Heart right ventricle (tissue), 16 donors: ENCODE data around the gene BATF. TPM values are rescaled to one million over a fixed set of nuclear protein-coding genes. Genes with fewer than 3 reads are reported as not detected.

Experiments
- ATAC-seq, 8 donors: fragments of 200-7000 bp; cut with Tn5 transposase; one replicate each; pipeline ENCODE4 v1.9.1; 2020; ENCODE audit warnings: mild to moderate bottlenecking in 8 of 8, moderate library complexity in 8 of 8, moderate number of reproducible peaks in 1 of 8
- DNase-seq, 2 donors: peaks; one replicate each; pipeline ENCODE4 v3.0.0-alpha.2; 2020
- H3K27ac ChIP-seq, 10 donors: fragments of 200-600 bp; sonication (generic) in 2 of 10; one replicate each; pipeline versions ENCODE4 v1.5.0 to v1.8.0; 2020 to 2022; ENCODE audit warnings: mild to moderate bottlenecking in 3 of 10
- H3K27me3 ChIP-seq, 7 donors: fragments of 200-600 bp; one replicate each; pipeline ENCODE4 v1.8.0; 2021 to 2022; ENCODE audit warnings: mild to moderate bottlenecking in 2 of 7
- H3K36me3 ChIP-seq, 9 donors: fragments of 200-600 bp; sonication (generic) in 1 of 9; one replicate each; pipeline versions ENCODE4 v1.5.0 to v1.8.0; 2020 to 2022; ENCODE audit warnings: mild to moderate bottlenecking in 2 of 9
- H3K4me1 ChIP-seq, 9 donors: fragments of 200-600 bp; sonication (generic) in 1 of 9; one replicate each; pipeline versions ENCODE4 v1.5.0 to v1.8.0; 2020 to 2022; ENCODE audit warnings: mild to moderate bottlenecking in 4 of 9
- H3K4me3 ChIP-seq, 10 donors: fragments of 200-600 bp; sonication (generic) in 2 of 10; one replicate each; pipeline versions ENCODE4 v1.5.0 to v1.8.0; 2020 to 2022; ENCODE audit warnings: mild to moderate bottlenecking in 7 of 10, moderate library complexity in 2 of 10
- H3K9me3 ChIP-seq, 11 donors: fragments of 200-600 bp in 10 of 11; sonication (generic) in 2 of 11; one replicate each; pipeline versions ENCODE4 v1.5.0 to v1.8.0; 2013 to 2022; ENCODE audit warnings: mild to moderate bottlenecking in 2 of 11, control low read depth in 1 of 11, moderate library complexity in 1 of 11
- WGBS, 2 donors: extraction: QIAGEN DNeasy Blood & Tissue Kit; methylation state at CpG; one replicate each; pipeline ENCODE4 v1.1.7; 2013; ENCODE audit warnings: inconsistent platforms in 1 of 2; 5-methylcytosine and 5-hydroxymethylcytosine counted together
- intact Hi-C, 10 donors: fragments of 100-400 bp; cut with DNase I; formaldehyde crosslinking; loops; one replicate each; pipeline versions ENCODE4 v1.11.1 to v1.14.2; 2022
- polyA plus RNA-seq, 2 donors: library from polyadenylated mRNA; stranded (reverse); fragments of 200-250 nt; gene quantifications; one replicate each; pipeline ENCODE4 v1.2.3, GENCODE V29; 2013
- total RNA-seq, 10 donors: library from RNA; stranded (reverse); fragmentation: NEBNext Ultra II Directional in 3 of 10; extraction: Animal tissue kit (Norgen Biotek cat#: 25700) in 3 of 10; gene quantifications; one replicate each; pipeline versions ENCODE4 v1.2.1 to v1.2.4, GENCODE V29; 2021 to 2023
- TF ChIP-seq, protein P1 (sequence below), 9 donors: fragments of 200-600 bp; sonication (generic) in 2 of 9; IDR thresholded peaks; one replicate each; pipeline versions ENCODE4 v1.5.0 to v1.8.0; 2021 to 2022; ENCODE audit warnings: antibody characterized with exemption in 9 of 9, mild to moderate bottlenecking in 5 of 9, moderate library complexity in 1 of 9
- donor health status: Arrhythmogenic right ventricular cardiomyopathy.
- donor health status: ischemic (EF 13 %, LVEDD 7.1; RV severe dilation, severe dysfunction).
- donor health status: healthy with polysubstance abuse.
- donor health status: DM: no; HTN: yes; CAD: no.
- donor health status: DM: no; HTN: no; CAD: no.
- donor health status: ischemic (EF 25% LVEDD 6.9; RV normal size, moderate dysfunction).
- donor health status: ischemic (EF 25% LVEDD 5.7; RV mildly dilated, moderate dysfunction).
- donor health status: healthy.
- donor health status: DM: yes; HTN: yes; CAD: no.
- donor health status: Ischemic cardiomyopathy.
- donor health status: ischemic (EF 35%, LVEDD 5.7; RV mildly dilated, moderate dysfunction).
- donor health status: nonischemic (EF 11% LVEDD 7.7; RV severe dilation, severe dysfunction).
- donor health status: DM: yes; HTN: yes; CAD: no.
- donor health status: PGD.
- donor health status: ischemic (EF 29% LVEDD 5.4; RV normal size, mild dysfunction).
- donor health status: nonischemic (EF 23%, LVEDD 6.1; RV moderate dilation, normal function).

Gene BATF
- total and polyA plus RNA-seq, 12 donors: 0.34 to 3.3 (median 1.7) TPM; not detected in 5

DNA sequence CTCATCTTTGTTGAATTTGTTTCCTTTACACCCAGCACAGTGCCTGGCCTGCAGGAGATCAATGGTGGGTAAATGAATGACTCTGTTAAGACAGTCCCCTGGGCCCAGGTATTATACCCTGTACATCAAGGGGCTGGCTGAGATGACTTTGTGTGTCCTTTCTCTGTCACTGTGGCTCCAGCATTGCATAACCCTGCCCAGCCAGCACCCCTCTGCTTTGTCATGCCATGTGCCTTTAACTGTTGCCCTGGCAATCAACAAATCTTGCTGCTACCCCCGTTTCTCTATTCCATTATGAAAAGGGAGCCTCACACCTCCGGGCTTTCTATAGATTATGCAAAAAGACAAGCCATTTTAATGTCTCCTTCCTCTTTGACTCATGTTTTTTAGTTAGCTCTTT is 48.5 kb downstream of the BATF start:
- intact Hi-C loops: loop anchor here in 1 of 10 donors (10.0 kb wide), 1 partner anchor 404 kb away; no protein-coding TSS in a partner anchor
- H3K27me3 ChIP-seq: no peaks in the 10 kb centered on the region
- TF ChIP-seq, protein P1, sequence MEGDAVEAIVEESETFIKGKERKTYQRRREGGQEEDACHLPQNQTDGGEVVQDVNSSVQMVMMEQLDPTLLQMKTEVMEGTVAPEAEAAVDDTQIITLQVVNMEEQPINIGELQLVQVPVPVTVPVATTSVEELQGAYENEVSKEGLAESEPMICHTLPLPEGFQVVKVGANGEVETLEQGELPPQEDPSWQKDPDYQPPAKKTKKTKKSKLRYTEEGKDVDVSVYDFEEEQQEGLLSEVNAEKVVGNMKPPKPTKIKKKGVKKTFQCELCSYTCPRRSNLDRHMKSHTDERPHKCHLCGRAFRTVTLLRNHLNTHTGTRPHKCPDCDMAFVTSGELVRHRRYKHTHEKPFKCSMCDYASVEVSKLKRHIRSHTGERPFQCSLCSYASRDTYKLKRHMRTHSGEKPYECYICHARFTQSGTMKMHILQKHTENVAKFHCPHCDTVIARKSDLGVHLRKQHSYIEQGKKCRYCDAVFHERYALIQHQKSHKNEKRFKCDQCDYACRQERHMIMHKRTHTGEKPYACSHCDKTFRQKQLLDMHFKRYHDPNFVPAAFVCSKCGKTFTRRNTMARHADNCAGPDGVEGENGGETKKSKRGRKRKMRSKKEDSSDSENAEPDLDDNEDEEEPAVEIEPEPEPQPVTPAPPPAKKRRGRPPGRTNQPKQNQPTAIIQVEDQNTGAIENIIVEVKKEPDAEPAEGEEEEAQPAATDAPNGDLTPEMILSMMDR (IDR thresholded peaks at IDR 0.05): no peak
- H3K9me3 ChIP-seq: no peaks in the 10 kb centered on the region
- H3K27ac ChIP-seq: no peak overlapping the region
- 55 to 71% methylated on average over 2 of the region's 2 CpGs for WGBS, 2 donors
- ATAC-seq (no peak), DNase-seq (no peak)
- H3K36me3 ChIP-seq: no peaks in the 10 kb centered on the region
- no peak overlapping the region for H3K4me3 ChIP-seq
- H3K4me1 ChIP-seq: no peaks in the 10 kb centered on the region

DNA sequence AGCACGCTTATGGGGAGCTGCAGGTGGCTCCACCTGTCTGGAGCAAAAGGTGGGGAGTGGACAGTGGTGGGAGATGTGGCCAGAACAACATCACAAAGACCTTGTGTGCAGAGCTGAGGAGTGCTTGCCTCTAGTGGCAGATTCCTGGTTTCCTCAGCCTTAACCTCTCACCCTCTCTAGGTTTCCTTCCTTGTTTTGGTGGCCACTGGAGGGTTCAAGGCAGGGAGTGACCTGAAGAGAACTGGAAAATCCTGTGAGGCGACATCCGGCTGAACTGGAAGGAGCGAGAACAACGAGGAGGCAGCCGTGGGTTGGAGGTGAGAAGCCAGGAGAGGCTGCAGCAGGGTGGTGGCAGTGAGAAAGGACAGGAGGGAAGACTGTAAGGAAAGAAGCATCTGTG is 49.8 kb downstream of the BATF start:
- H3K27me3 ChIP-seq: no peaks in the 10 kb centered on the region
- intact Hi-C loops: loop anchor here in 1 of 10 donors (10.0 kb wide), 1 partner anchor 403 kb away; no protein-coding TSS in a partner anchor
- TF ChIP-seq, protein P1 (IDR thresholded peaks at IDR 0.05): no peak
- no peaks in the 10 kb centered on the region for H3K36me3 ChIP-seq
- H3K4me1 ChIP-seq: no peaks in the 10 kb centered on the region
- no peak overlapping the region for H3K27ac ChIP-seq
- 86 to 87% methylated on average over 6 of the region's 6 CpGs for WGBS, 2 donors
- no peak overlapping the region for H3K4me3 ChIP-seq
- DNase-seq: no peak
- no peaks in the 10 kb centered on the region for H3K9me3 ChIP-seq
- ATAC-seq: no peak

- ATAC-seq: no peak
- Histone ChIP-seq H3K4me3 (no peak overlapping the region), H3K4me1 (peaks cover 8 to 30% (median 20%) of the 10 kb centered on the region in 9 donors), H3K27me3 (no peaks in the 10 kb centered on the region), H3K9me3 (no peaks in the 10 kb centered on the region), H3K36me3 (no peaks in the 10 kb centered on the region), H3K27ac (no peak overlapping the region)
- intact Hi-C loops: loop anchor here in 6 of 10 donors (1.0 to 10.0 kb wide), 4 partner anchors 75 to 398 kb away; no protein-coding TSS in a partner anchor
- WGBS, 2 donors: 72 to 79% methylated on average over 3 of the region's 3 CpGs
- DNase-seq: no peak
- TF ChIP-seq, protein P1 (IDR thresholded peaks at IDR 0.05): no peak
Measured at GRCh38 chr14:75577090-75577489, 54.8 kb downstream of the BATF start.

DNA sequence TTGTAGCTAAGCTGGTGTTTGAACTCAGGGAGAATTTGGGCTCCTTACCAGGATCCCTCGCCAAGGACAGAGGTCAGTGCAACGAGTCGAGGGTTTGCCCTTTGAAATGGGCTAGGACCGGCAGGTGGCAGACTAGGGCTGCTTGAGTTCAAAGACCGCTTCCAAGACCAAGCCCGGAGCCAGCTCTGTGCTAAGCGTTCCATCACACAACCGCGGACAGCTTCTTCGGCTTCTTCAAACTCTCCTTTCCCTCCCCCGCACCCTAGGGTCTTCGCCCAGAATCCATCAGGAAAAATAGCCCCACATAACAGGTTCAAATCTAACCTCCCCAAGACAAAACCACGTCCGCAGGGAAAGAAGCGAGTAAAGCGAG is 55.4 kb downstream of the BATF start:
- Histone ChIP-seq H3K9me3 (no peaks in the 10 kb centered on the region), H3K27me3 (no peaks in the 10 kb centered on the region), H3K4me3 (peak overlapping the region; percentile 43 to 78 (median 62)), H3K4me1 (peaks cover 8 to 30% (median 20%) of the 10 kb centered on the region in 9 donors), H3K36me3 (no peaks in the 10 kb centered on the region), H3K27ac (peak overlapping the region in 9 of 10 donors; percentile 40 to 84 (median 78))
- ATAC-seq: peak; percentile 81 to 95 (median 89)
- WGBS, 2 donors: 0 to 1% methylated on average over 16 of the region's 16 CpGs
- DNase-seq: peak; percentile 81 to 89
- intact Hi-C loops: loop anchor here in 9 of 10 donors (1.0 to 10.0 kb wide), 5 partner anchors 75 to 397 kb away; no protein-coding TSS in a partner anchor
- TF ChIP-seq, protein P1 (IDR thresholded peaks at IDR 0.05): peak; percentile 61 to 88 (median 82)
